HG02840 (cell line): ENCODE results near the gene RGS6.

ENCODE experiments used
- ATAC-seq: cut with Tn5 transposase; IDR thresholded peaks from one replicate; pipeline ENCODE4 v1.9.1; 2021; ENCODE audit warnings: mild to moderate bottlenecking, moderate library complexity, moderate number of reproducible peaks; ENCODE audit not compliant: unreplicated experiment, low FRiP score

Gene RGS6

DNA sequence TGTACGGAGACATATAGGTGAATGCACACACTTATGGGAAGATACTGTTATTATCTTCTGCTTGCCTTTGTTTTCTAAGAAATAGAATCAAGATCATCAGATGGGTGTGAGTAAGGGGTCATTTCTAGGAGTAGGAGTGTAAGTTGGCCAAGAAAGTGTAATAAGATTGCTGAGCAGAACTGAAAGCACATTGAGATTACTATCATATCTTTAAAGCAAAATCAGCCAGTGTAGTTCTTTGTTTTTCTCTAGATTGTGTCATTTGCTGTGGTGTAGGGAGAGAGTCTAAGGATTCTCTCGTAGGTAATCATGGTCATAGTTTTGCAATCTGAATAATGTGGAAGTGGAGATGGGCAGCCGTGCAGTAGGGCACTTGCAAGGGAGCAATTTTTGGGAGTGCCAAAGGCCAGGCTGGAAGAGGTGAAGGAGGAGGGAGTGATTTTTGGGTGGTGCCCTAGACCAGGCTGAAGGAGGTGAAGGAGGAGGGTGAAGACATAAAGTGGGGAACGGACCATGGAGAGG, 131.6 kb downstream of the RGS6 start:
- ATAC-seq, result no peak

DNA sequence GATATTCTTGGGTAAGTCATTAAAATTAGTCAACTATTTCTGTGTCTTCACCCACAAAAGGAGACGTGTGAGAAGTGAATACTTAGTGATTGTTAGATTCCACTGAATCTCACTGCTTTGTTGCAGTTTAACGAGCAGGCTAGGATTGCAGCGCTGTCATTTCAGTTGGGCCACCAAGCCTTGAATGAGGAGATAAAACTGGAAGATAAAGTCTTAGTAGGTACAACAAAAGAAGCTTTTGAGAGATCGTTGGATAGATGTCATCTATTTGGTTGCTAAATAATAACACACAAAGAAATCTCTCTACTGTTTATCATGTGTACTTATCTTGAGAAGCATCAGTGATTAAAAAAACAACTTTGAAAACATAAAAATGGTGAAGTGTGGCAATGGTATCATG, 132.3 kb downstream of the RGS6 start:
- ATAC-seq, result no peak

GRCh38 chr14:72070458-72070857, 138.2 kb downstream of the RGS6 start:
- ATAC-seq, result no peak

DNA sequence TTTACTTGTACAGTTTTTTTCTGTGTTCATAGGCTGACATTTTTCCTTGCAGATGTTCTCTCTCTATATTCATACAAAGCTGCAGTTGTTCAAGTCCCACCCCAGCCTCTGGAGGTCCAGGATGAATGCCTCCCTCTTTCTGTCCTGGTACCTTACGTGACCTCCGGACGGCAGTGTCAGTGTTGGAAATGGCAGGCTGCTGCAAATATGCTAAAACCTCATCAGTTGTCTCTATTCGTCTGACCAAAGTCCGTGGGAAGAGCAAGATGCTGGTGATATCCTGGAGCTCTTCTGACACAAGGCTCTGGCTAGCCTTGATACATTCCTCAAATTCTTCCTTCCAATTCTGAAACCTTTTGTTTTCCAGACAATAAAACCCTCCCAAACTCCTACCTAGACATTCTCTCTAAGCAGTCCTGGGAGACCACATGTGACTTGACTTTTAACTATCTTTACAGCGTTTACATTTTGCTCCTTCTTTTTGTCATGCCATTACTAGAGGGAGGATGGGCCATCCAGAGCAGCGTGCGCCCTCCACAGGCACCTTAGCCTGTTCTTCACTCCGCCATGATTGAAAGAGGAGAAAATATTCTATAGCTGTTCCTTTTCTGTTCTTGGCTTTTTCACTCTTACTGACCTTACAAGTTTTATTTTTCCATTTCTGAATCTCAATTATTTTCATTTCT, 143.6 kb downstream of the RGS6 start:
- ATAC-seq, result no peak

DNA sequence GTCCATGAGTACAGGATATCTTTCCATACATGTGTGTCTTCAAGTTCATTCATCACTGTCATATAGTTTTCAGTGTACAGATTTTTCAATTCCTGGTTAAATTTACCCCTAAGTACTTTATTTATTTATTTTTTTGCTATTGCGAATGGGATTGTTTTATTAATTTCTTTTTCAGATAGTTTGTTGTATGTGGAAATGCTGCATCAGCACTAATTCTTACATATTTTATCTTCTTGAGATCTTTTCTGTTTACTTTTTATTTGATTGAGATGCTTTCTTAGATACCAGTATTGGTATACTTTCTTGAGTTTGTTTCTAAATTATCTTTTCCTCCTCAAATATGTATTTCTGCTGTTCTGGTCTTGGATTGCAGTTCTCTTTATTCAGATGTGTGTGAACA, 148.9 kb downstream of the RGS6 start:
- ATAC-seq, result no peak

GRCh38 chr14:72084935-72085334, 152.7 kb downstream of the RGS6 start:
- ATAC-seq, result no peak

DNA sequence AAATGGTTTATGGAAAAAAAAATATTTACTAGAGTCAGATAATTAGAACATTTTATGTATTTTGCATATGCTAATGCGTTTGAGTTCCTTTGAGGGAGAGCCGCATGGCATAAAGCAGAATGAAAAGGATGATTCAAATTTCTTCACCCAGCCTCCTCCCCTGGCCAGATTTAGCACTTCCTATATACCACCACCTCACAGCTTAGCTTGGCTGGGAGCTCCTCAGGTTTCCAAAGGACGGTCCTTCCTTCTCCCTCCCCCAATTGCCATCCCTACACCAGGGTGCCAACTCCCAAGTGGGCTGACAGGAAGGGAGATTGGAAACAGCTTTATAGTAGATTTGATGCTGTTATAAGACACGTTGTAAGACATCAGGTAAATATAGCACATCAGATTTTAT, 157.4 kb downstream of the RGS6 start:
- ATAC-seq, result no peak

GRCh38 chr14:72094844-72095582, 162.8 kb downstream of the RGS6 start:
- ATAC-seq, result no peak

DNA sequence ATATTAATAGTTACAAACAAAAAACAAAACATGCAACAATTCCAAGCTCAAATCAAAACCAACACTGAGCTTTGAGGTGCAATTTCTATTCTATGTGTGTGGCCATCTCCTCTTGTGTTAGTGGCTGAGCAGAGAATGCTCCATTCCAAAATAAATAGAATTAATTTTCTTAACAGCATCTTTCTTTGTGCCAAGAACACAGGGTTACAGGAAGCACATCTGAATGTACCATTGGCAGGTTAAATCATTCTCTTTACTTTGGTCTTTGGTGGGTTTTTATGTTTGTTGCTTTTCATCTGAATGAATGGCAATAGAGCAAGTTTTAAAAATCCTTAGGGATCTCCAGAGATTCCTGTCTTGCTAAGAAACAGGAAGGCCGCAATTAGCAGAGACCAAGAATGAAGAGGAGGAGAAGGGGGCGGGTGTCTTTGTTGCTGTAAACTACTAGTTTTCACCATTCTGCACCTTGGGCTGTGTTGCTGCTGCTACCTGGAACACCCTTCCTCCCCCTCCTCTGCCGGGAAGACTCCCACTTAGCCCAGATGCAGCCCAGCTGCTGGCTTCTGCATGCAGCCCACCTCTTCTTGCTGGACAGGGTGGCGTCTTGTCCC, 165.0 kb downstream of the RGS6 start:
- ATAC-seq, result no peak

- no peak for ATAC-seq
Observed at GRCh38 chr14:72098210-72098609, 166.0 kb downstream of the RGS6 start.

- no peak for ATAC-seq
Observed at GRCh38 chr14:72099566-72099965, 167.3 kb downstream of the RGS6 start.

DNA sequence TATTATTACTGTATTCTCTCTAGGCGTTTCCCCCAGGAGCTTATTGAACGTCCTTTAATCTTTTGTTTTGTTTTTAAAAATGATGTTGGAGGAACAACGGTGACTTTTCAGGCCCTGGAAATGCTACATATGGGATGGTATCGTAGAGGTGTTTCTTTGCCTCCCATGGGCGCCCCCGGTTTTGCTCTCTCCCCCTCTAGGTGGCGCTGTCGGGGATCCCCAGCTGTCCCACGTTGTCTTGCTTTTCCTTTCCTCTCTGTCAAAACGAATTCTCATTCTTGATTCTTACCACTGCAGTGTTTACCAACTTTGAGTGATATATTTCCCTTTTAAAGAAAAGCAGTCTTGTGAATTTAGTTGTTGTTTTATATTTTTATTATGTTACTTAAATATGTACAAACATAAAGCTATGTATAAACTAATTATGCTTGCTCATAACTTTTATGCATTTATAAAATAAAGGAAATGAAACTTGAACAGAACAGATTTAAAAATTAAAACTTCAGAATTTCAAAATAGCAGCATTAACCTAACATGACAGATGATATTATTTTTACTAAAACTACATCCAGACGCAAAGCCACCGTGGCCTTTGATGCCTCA, 171.9 kb downstream of the RGS6 start:
- ATAC-seq, result no peak

GRCh38 chr14:72111911-72112310, 179.7 kb downstream of the RGS6 start:
- ATAC-seq, result no peak

GRCh38 chr14:72118841-72119240, 186.6 kb downstream of the RGS6 start:
- no peak for ATAC-seq

- ATAC-seq, result no peak
Observed at GRCh38 chr14:72120315-72120714, 188.1 kb downstream of the RGS6 start.

GRCh38 chr14:72123755-72124154, 191.5 kb downstream of the RGS6 start:
- no peak for ATAC-seq

- ATAC-seq, result no peak
Observed at GRCh38 chr14:72124171-72124570, 191.9 kb downstream of the RGS6 start.

- ATAC-seq, result no peak
Observed at GRCh38 chr14:72126091-72126490, 193.9 kb downstream of the RGS6 start.

DNA sequence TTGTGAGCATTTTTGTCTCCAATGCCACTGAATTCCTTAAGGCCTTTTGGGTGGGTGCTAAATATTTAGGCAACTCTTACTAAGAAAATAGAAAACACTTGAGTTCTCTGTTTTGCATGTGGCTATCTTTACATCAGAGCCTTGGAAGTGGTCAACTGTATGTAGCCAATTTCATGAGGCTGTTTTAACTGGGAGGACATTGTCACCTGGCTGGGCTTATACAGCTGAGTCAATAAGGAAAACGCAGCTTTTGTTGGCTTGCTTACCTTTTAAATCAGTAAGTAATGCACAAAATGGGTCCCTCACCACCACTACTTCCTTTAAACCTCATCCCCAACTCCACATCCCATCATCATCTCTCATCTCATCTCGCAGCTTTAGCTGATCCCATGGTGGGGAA, 194.3 kb downstream of the RGS6 start:
- no peak for ATAC-seq

GRCh38 chr14:72128629-72129028, 196.4 kb downstream of the RGS6 start:
- no peak for ATAC-seq

- no peak for ATAC-seq
Observed at GRCh38 chr14:72129291-72129690, 197.1 kb downstream of the RGS6 start.
